ENCODE data around the gene CD38.
A peak's percentile ranks its signal among the peaks of the same experiment; 100 is the strongest.
"Not testable (repeated sequence)": the region's sequence is repeated elsewhere in the genome, so short reads cannot be mapped to it uniquely, and the experiment has no call there.

Gene CD38

DNA sequence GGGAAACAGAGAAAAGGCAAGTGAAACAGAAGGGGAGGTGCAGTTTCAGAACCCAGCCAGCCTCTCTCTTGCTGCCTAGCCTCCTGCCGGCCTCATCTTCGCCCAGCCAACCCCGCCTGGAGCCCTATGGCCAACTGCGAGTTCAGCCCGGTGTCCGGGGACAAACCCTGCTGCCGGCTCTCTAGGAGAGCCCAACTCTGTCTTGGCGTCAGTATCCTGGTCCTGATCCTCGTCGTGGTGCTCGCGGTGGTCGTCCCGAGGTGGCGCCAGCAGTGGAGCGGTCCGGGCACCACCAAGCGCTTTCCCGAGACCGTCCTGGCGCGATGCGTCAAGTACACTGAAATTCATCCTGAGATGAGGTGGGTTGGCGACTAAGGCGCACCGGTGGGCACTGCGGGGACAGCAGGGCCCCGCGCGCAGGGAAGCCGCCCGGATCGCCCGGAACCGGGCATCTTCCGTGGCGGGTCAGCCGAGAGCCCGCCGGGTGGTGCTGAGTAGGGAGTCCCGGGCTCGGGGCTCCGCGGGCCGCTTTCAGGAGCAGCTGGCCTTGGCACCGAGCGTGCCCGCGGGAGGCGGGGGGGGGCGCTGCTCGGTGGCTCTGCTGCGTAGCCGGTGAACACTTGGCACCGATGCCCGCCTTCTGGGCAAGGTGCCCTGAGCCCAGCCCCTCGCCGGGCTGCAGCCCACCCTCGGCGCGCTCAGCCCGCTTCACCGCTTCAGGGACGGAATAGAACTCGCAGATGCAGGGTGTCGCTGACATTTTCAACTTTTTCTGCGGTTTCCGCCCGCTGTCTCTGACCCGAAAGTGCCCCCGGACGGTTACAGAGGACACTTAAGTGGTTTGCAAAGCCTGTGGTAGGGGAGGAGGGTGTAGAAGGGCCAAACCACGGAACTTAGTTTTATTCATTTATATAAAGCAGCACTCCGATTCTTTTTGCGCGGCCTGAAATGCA is at the start of gene CD38:
Gene CD38, plus strand, starts transcription at position 40 of the 953 bp plus-strand sequence. Its CDS starts 87 bp downstream, at position 127.
- H3K4me3 ChIP-seq (ENCODE audit: low read length) = peak within 1 kb of the TSS; percentile 61
- no peak for DNase-seq (ENCODE audit: low read depth)
- TF ChIP-seq, protein P1, sequence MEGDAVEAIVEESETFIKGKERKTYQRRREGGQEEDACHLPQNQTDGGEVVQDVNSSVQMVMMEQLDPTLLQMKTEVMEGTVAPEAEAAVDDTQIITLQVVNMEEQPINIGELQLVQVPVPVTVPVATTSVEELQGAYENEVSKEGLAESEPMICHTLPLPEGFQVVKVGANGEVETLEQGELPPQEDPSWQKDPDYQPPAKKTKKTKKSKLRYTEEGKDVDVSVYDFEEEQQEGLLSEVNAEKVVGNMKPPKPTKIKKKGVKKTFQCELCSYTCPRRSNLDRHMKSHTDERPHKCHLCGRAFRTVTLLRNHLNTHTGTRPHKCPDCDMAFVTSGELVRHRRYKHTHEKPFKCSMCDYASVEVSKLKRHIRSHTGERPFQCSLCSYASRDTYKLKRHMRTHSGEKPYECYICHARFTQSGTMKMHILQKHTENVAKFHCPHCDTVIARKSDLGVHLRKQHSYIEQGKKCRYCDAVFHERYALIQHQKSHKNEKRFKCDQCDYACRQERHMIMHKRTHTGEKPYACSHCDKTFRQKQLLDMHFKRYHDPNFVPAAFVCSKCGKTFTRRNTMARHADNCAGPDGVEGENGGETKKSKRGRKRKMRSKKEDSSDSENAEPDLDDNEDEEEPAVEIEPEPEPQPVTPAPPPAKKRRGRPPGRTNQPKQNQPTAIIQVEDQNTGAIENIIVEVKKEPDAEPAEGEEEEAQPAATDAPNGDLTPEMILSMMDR (conservative IDR thresholded peaks at IDR 0.05; ENCODE audit: low read depth, low read length) = no peak

DNA sequence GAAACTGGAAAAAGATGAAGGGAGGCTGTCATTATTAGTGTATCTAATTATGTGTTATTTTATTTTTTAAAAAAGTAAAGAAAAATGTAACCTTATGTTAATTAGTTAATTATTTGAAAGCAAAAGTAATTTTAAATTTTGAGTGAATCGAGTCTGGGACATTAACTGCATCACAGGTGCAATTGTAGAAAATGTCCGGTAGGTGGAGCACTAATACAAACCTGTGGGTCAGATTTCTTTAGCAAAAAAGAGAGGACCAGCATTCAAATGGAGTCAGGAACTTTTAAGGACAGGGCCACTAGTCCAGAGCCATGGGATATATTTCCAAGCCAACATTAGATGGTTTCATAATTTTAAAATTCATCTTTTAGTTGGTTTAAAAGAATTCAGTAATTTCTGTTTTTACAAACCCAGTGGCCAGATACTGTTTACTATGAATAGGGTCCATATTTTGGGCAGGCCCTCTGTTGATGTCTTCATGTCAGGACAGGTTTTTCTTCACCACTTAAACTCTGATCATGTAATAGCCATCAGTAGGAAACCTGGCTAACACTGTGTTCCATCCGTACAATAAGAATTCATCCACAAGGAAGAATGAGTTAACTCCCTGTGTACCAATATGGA is 48.1 kb upstream of the CD38 start:
- TF ChIP-seq, protein P1 (conservative IDR thresholded peaks at IDR 0.05; ENCODE audit: low read depth, low read length) = peak; percentile 83
- no peak for DNase-seq (ENCODE audit: low read depth)
- no peak overlapping the region for H3K4me3 ChIP-seq (ENCODE audit: low read length)

- DNase-seq (ENCODE audit: low read depth); H3K4me3 ChIP-seq (ENCODE audit: low read length): not testable (repeated sequence)
Observed at GRCh38 chr4:15733061-15733460, 45.1 kb upstream of the CD38 start.

- no peak for DNase-seq (ENCODE audit: low read depth)
- TF ChIP-seq, protein P1 (conservative IDR thresholded peaks at IDR 0.05; ENCODE audit: low read depth, low read length) = no peak
- H3K4me3 ChIP-seq (ENCODE audit: low read length) = no peak overlapping the region
Observed at GRCh38 chr4:15735536-15735935, 42.6 kb upstream of the CD38 start.

DNA sequence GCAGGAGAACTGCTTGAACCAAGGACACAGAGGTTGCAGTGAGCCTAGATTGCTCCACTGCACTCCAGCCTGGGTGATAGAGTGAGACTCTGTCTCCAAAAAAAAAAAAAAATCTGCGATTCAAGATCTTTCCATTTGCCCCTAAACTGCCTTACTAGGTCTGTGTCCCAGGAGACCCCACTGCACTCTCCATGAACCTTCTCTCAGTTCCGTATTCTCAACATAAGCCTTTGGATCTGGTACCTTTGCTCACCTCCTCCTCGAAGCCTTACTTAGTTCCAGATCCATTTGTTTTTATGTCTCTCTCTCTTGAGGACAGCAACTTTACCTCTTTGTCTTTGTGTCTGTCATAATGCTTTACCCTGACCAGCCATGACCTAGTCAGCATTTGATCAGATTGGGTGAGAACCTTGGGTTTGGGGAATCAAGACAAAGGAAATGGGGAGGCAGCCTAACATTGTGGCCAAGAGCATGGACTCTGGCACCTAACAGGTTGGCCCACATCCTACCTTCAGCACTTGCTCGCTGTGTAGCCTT is 41.5 kb upstream of the CD38 start:
- TF ChIP-seq, protein P1 (conservative IDR thresholded peaks at IDR 0.05; ENCODE audit: low read depth, low read length) = no peak
- no peak overlapping the region for H3K4me3 ChIP-seq (ENCODE audit: low read length)
- no peak for DNase-seq (ENCODE audit: low read depth)

GRCh38 chr4:15737255-15737654 is 40.9 kb upstream of the CD38 start:
- no peak for DNase-seq (ENCODE audit: low read depth)
- H3K4me3 ChIP-seq (ENCODE audit: low read length) = no peak overlapping the region
- TF ChIP-seq, protein P1 (conservative IDR thresholded peaks at IDR 0.05; ENCODE audit: low read depth, low read length) = peak; percentile 23

GRCh38 chr4:15738877-15739276 is 39.3 kb upstream of the CD38 start:
- no peak overlapping the region for H3K4me3 ChIP-seq (ENCODE audit: low read length)
- no peak for DNase-seq (ENCODE audit: low read depth)
- TF ChIP-seq, protein P1 (conservative IDR thresholded peaks at IDR 0.05; ENCODE audit: low read depth, low read length) = no peak

Data from retinal pigment epithelial cell (primary cell).